DMS153 treated with DMSO at 0.1 percent for 48 hours (cell line): ENCODE measurements around the gene KIF5A.

ENCODE experiments used
- DNase-seq: peaks from one replicate; lab custom pipeline; 2025; ENCODE audit not compliant: unreplicated experiment; lab: John Stamatoyannopoulos, UW

Gene KIF5A

GRCh38 chr12:57628280-57629191 lies 78.7 kb downstream of the KIF5A start:
- no peak for DNase-seq

GRCh38 chr12:57629897-57630471 lies 80.1 kb downstream of the KIF5A start:
- DNase-seq = no peak

- no peak for DNase-seq
Measured at GRCh38 chr12:57630891-57631433, 81.1 kb downstream of the KIF5A start.

- DNase-seq = no peak
Measured at GRCh38 chr12:57631566-57632072, 81.8 kb downstream of the KIF5A start.

- no peak for DNase-seq
Measured at GRCh38 chr12:57632073-57632957, 82.5 kb downstream of the KIF5A start.

GRCh38 chr12:57632958-57633840 lies 83.4 kb downstream of the KIF5A start, which contains the start of gene B4GALNT1:
TSS of gene B4GALNT1 (minus strand) at chr12:57633201. CDS start at chr12:57632132, 1,069 bp downstream.
- DNase-seq = peak; percentile 57
